Ureter (tissue), 1 donor: Measurements from ENCODE around the gene SLC6A9. TPM values are rescaled to one million over a fixed set of nuclear protein-coding genes. Genes with fewer than 3 reads are reported as not detected.

Source experiments
- DNase-seq: peaks from one replicate; pipeline ENCODE4 v3.0.0-alpha.2; 2020; ENCODE audit warnings: low spot score
- total RNA-seq: library from RNA; stranded (reverse); gene quantifications from one replicate; pipeline ENCODE4 v1.2.4, GENCODE V29; 2023
- donor health status: DM: yes; HTN: yes; CAD: no.

Gene SLC6A9
- total RNA-seq, 1 donor from 2014 or later, result 38.3 TPM

- DNase-seq, result no peak
Measured at GRCh38 chr1:44029260-44029910, 1.9 kb downstream of the SLC6A9 start.

GRCh38 chr1:44027320-44027719, 3.9 kb downstream of the SLC6A9 start:
- DNase-seq, result no peak

- DNase-seq, result no peak
Measured at GRCh38 chr1:44025816-44026215, 5.4 kb downstream of the SLC6A9 start.

GRCh38 chr1:44024903-44025525, 6.2 kb downstream of the SLC6A9 start:
- DNase-seq, result no peak

- DNase-seq, result no peak
Measured at GRCh38 chr1:44024031-44024902, 7.0 kb downstream of the SLC6A9 start.

GRCh38 chr1:44021581-44022321, 9.5 kb downstream of the SLC6A9 start:
- DNase-seq, result no peak

GRCh38 chr1:44021156-44021555, 10.1 kb downstream of the SLC6A9 start:
- DNase-seq, result no peak

GRCh38 chr1:44020464-44020863, 10.8 kb downstream of the SLC6A9 start:
- no peak for DNase-seq

- no peak for DNase-seq
Measured at GRCh38 chr1:44019466-44019948, 11.8 kb downstream of the SLC6A9 start.

- no peak for DNase-seq
Measured at GRCh38 chr1:44016890-44017400, 14.3 kb downstream of the SLC6A9 start.

GRCh38 chr1:44016041-44016889, 15.0 kb downstream of the SLC6A9 start:
- DNase-seq, result no peak

- DNase-seq, result no peak
Measured at GRCh38 chr1:44015206-44015605, 16.1 kb downstream of the SLC6A9 start.

GRCh38 chr1:44014365-44015104, 16.7 kb downstream of the SLC6A9 start:
- no peak for DNase-seq

GRCh38 chr1:44013949-44014348, 17.3 kb downstream of the SLC6A9 start:
- no peak for DNase-seq

GRCh38 chr1:44012941-44013609, 18.2 kb downstream of the SLC6A9 start:
- DNase-seq, result no peak

GRCh38 chr1:44012404-44012803, 18.9 kb downstream of the SLC6A9 start:
- no peak for DNase-seq

GRCh38 chr1:44010935-44011471, 20.3 kb downstream of the SLC6A9 start:
- DNase-seq, result no peak

- no peak for DNase-seq
Measured at GRCh38 chr1:44008259-44008658, 23.0 kb downstream of the SLC6A9 start.

- DNase-seq, result no peak
Measured at GRCh38 chr1:44002606-44003157, 28.6 kb downstream of the SLC6A9 start.
